ENCODE data around the gene SLC12A6. TPM values are rescaled to one million over a fixed set of nuclear protein-coding genes. Genes with fewer than 3 reads are reported as not detected.

The SLC12A6 gene
- total and polyA plus RNA-seq, 2 of the 13 experiments (the other 11 are each of a cell fraction or from before 2014, with no cell fraction given) = 15.2 to 30.1 TPM

- TF ChIP-seq RARG (CRISPR knock-in tag; IDR thresholded peaks at IDR 0.05; ENCODE audit: low read depth) (no peak), HNRNPL (IDR thresholded peaks at IDR 0.05; ENCODE audit: low read depth, low read length) (no peak), HIVEP1 (CRISPR knock-in tag; IDR thresholded peaks at IDR 0.05) (no peak), XBP1 (CRISPR knock-in tag; IDR thresholded peaks at IDR 0.05) (no peak), SMYD3 (CRISPR knock-in tag; IDR thresholded peaks at IDR 0.05) (no peak), ZNF225 (CRISPR knock-in tag; IDR thresholded peaks at IDR 0.05) (no peak), ZBTB42 (CRISPR knock-in tag; IDR thresholded peaks at IDR 0.05) (0 out of 2 replicates have a peak, but pooled peaks have one; percentile 52), STAT5B (CRISPR knock-in tag; IDR thresholded peaks at IDR 0.05) (no peak), NFE2L1 (CRISPR knock-in tag; IDR thresholded peaks at IDR 0.05; ENCODE audit: borderline replicate concordance) (no peak), ZFP82 (CRISPR knock-in tag; IDR thresholded peaks at IDR 0.05; ENCODE audit: borderline replicate concordance) (no peak), SALL2 (CRISPR knock-in tag; IDR thresholded peaks at IDR 0.05) (peak; percentile 76), NFKBIZ (CRISPR knock-in tag; IDR thresholded peaks at IDR 0.05) (no peak), ZNF350 (CRISPR knock-in tag; IDR thresholded peaks at IDR 0.05; ENCODE audit: borderline replicate concordance, low read depth) (peak; percentile 59; the same call in 1 of the 2 replicates), BCL3 (CRISPR knock-in tag; IDR thresholded peaks at IDR 0.05) (peak; percentile 72), ZNF607 (CRISPR knock-in tag; IDR thresholded peaks at IDR 0.05; ENCODE audit: borderline replicate concordance) (no peak), ZNF761 (CRISPR knock-in tag; conservative IDR thresholded peaks at IDR 0.05) (no peak), NCOA5 (CRISPR knock-in tag; IDR thresholded peaks at IDR 0.05) (no peak), IKZF1 (IDR thresholded peaks at IDR 0.05) (no peak), SETDB1 (CRISPR knock-in tag; IDR thresholded peaks at IDR 0.05; ENCODE audit: borderline replicate concordance) (no peak), TRIM24 (CRISPR knock-in tag; IDR thresholded peaks at IDR 0.05) (no peak), RAD21 (CRISPR knock-in tag; IDR thresholded peaks at IDR 0.05) (peak; percentile 91), CREB1 (IDR thresholded peaks at IDR 0.05) (no peak), CREB1 (CRISPR knock-in tag; IDR thresholded peaks at IDR 0.05) (no peak; the same call in 1 of the 2 replicates), ZMAT3 (CRISPR knock-in tag; conservative IDR thresholded peaks at IDR 0.05) (0 out of 2 replicates have a peak, but pooled peaks have one; percentile 23), TGIF2 (CRISPR knock-in tag; IDR thresholded peaks at IDR 0.05) (peak; percentile 26; the same call in 1 of the 2 replicates)
- TF ChIP-seq, protein P1, sequence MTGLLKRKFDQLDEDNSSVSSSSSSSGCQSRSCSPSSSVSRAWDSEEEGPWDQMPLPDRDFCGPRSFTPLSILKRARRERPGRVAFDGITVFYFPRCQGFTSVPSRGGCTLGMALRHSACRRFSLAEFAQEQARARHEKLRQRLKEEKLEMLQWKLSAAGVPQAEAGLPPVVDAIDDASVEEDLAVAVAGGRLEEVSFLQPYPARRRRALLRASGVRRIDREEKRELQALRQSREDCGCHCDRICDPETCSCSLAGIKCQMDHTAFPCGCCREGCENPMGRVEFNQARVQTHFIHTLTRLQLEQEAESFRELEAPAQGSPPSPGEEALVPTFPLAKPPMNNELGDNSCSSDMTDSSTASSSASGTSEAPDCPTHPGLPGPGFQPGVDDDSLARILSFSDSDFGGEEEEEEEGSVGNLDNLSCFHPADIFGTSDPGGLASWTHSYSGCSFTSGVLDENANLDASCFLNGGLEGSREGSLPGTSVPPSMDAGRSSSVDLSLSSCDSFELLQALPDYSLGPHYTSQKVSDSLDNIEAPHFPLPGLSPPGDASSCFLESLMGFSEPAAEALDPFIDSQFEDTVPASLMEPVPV (CRISPR knock-in tag; IDR thresholded peaks at IDR 0.05) = no peak; the same call in 1 of the 2 replicates
- TF ChIP-seq, protein P2, sequence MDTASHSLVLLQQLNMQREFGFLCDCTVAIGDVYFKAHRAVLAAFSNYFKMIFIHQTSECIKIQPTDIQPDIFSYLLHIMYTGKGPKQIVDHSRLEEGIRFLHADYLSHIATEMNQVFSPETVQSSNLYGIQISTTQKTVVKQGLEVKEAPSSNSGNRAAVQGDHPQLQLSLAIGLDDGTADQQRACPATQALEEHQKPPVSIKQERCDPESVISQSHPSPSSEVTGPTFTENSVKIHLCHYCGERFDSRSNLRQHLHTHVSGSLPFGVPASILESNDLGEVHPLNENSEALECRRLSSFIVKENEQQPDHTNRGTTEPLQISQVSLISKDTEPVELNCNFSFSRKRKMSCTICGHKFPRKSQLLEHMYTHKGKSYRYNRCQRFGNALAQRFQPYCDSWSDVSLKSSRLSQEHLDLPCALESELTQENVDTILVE (CRISPR knock-in tag; IDR thresholded peaks at IDR 0.05) = no peak
Observed at GRCh38 chr15:34209421-34210282, 127.9 kb downstream of the SLC12A6 start, which contains the start of gene KATNBL1 (continued).

All from HepG2 (cell line).